Measurements from ENCODE around the gene SIGLECL1. TPM values are rescaled to one million over a fixed set of nuclear protein-coding genes. Genes with fewer than 3 reads are reported as not detected.
A peak's percentile ranks its signal among the peaks of the same experiment; 100 is the strongest.

Gene SIGLECL1
- not detected for total RNA-seq
- long read RNA-seq, donor 1 = 0 reads
- long read RNA-seq, donor 2, partial matches to known transcripts = 0 of 1 reads
- long read RNA-seq, donor 2, other reads (novel, unspliced or antisense) = 1 of 1 reads

DNA sequence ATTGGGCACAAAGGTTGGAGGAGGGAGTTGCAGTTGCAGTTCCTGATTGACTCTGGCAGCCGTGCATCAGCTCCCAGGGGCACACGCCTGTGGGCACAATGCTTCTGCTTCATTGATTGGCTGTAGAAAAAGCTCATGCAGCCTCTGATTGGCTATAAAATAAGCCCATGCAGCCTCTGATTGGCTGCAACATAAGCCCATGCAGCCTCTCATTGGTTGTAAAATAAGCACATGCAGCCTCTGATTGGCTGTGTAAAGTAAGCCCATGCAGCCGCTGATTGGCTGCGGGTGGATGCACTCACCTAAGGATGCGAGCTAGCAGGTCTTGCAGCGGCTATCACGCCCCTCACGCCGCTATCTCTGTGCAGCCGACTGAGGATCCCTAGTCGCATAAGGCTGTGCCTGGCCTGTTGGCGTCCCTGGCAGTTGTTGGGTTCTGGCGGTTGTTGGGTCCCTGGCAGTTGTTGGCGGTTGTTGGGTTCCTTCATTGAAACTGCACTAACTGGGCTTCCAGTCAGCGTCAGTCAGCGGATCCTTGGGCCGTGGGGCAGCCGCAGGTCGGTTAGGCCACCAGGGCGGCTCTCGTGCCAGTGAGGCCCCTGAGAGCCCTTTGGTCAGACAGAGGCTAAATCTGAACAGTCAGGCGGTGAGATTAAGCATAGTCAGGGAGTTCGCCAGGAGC is at the start of gene SIGLECL1:
TSS of gene SIGLECL1 (plus strand) at position 295 of the 682 bp plus-strand sequence. CDS start 12,993 bp downstream, outside the sequence.
- no peaks in the 10 kb centered on the region for H3K9me3 ChIP-seq
- intact Hi-C loops (cut with DNase I, micrococcal nuclease) = no loop called here
- TF ChIP-seq, protein P1, sequence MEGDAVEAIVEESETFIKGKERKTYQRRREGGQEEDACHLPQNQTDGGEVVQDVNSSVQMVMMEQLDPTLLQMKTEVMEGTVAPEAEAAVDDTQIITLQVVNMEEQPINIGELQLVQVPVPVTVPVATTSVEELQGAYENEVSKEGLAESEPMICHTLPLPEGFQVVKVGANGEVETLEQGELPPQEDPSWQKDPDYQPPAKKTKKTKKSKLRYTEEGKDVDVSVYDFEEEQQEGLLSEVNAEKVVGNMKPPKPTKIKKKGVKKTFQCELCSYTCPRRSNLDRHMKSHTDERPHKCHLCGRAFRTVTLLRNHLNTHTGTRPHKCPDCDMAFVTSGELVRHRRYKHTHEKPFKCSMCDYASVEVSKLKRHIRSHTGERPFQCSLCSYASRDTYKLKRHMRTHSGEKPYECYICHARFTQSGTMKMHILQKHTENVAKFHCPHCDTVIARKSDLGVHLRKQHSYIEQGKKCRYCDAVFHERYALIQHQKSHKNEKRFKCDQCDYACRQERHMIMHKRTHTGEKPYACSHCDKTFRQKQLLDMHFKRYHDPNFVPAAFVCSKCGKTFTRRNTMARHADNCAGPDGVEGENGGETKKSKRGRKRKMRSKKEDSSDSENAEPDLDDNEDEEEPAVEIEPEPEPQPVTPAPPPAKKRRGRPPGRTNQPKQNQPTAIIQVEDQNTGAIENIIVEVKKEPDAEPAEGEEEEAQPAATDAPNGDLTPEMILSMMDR (IDR thresholded peaks at IDR 0.05) = no peak
- H3K4me3 ChIP-seq = no peak within 1 kb of the TSS
- ATAC-seq (no peak), DNase-seq (no peak)
- no peaks in the 10 kb centered on the region for H3K36me3 ChIP-seq (ENCODE audit: low read depth)
- no peaks in the 10 kb centered on the region for H3K4me1 ChIP-seq (ENCODE audit: low read depth)

DNA sequence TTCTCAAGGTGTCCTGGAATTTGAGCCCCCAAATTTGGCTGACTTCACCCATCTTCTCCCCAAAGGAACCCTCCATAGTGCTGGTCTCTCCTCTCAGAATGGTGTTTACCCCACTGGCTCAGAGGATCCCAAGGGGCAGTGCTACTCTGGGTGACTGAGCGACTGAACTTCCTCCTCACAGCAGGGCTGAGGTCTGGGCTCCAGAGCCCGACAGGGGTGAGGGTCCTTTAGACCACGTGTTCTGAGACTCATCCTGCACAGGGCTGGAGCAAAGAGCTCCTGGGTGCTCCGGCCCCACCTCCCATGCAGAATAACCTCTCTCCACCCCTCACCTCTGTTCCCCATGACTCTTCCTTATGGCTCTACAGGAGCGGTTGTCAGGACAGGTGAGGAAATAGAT is 49.2 kb upstream of the SIGLECL1 start:
- H3K4me3 ChIP-seq = no peak overlapping the region
- TF ChIP-seq, protein P1 (IDR thresholded peaks at IDR 0.05) = no peak
- intact Hi-C loops (cut with DNase I, micrococcal nuclease) = no loop called here
- H3K4me1 ChIP-seq (ENCODE audit: low read depth) = no peaks in the 10 kb centered on the region
- no peaks in the 10 kb centered on the region for H3K9me3 ChIP-seq
- DNase-seq (no peak), ATAC-seq (no peak)
- H3K36me3 ChIP-seq (ENCODE audit: low read depth) = no peaks in the 10 kb centered on the region

- no peaks in the 10 kb centered on the region for H3K9me3 ChIP-seq
- TF ChIP-seq, protein P1 (IDR thresholded peaks at IDR 0.05) = no peak
- no peaks in the 10 kb centered on the region for H3K36me3 ChIP-seq (ENCODE audit: low read depth)
- ATAC-seq = no peak
- no peak overlapping the region for H3K4me3 ChIP-seq
- H3K4me1 ChIP-seq (ENCODE audit: low read depth) = no peaks in the 10 kb centered on the region
- peak in 1 of 3 donors; percentile 5 for DNase-seq
- intact Hi-C loops (cut with DNase I, micrococcal nuclease) = no loop called here
Measured at GRCh38 chr19:51203916-51204315, 47.0 kb upstream of the SIGLECL1 start.

DNA sequence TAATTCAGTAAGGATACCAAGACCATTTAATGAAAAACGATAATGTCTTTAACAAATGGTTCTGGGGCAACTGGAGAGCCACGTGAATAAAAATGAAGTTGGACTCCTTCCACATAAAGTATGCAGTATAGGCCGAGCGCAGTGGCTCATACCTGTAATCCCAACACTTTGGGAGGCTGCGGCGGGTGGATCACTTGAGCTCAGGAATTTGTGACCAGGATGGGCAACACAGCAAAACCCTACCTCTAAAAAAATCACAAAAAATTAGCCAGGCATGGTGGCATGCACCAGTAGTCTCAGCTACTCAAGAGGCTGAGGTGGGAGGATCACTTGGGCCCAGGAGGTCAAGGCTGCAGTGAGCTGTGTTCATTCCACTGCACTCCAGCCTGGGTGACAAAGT is 46.6 kb upstream of the SIGLECL1 start:
- H3K9me3 ChIP-seq = no peaks in the 10 kb centered on the region
- no peaks in the 10 kb centered on the region for H3K36me3 ChIP-seq (ENCODE audit: low read depth)
- no peak for DNase-seq
- H3K4me1 ChIP-seq (ENCODE audit: low read depth) = no peaks in the 10 kb centered on the region
- intact Hi-C loops (cut with DNase I, micrococcal nuclease) = no loop called here
- no peak overlapping the region for H3K4me3 ChIP-seq
- TF ChIP-seq, protein P1 (IDR thresholded peaks at IDR 0.05) = no peak
- no peak for ATAC-seq

DNA sequence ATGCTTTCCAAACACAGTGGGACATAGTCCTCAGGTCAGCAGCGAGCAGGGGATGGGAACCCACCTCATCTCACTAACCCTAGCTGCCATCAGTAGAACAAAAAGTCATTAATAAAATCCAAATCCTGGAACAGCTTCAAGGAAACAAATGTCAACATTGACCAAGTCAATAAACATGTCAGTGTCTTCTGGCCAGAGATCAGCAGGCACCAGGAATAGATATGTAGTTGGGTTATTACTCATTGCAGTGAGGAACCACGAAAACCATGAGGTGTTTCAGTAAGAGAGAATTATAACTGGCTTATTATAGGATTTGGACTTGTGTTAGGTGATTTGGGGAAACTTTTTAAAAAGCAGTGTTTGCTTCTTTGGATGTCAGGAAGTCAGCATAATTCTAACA is 43.1 kb upstream of the SIGLECL1 start:
- DNase-seq = no peak
- no peak for ATAC-seq
- intact Hi-C loops (cut with DNase I, micrococcal nuclease) = no loop called here
- no peaks in the 10 kb centered on the region for H3K36me3 ChIP-seq (ENCODE audit: low read depth)
- TF ChIP-seq, protein P1 (IDR thresholded peaks at IDR 0.05) = no peak
- H3K9me3 ChIP-seq = no peaks in the 10 kb centered on the region
- H3K4me1 ChIP-seq (ENCODE audit: low read depth) = no peaks in the 10 kb centered on the region
- no peak overlapping the region for H3K4me3 ChIP-seq
